CD4-positive, CD25-positive, alpha-beta regulatory T cell (primary cell): ENCODE data around the gene PCSK6. TPM values are rescaled to one million over a fixed set of nuclear protein-coding genes. Genes with fewer than 3 reads are reported as not detected.
A peak's percentile ranks its signal among the peaks of the same experiment; 100 is the strongest.
"Not testable (repeated sequence)": the region's sequence is repeated elsewhere in the genome, so short reads cannot be mapped to it uniquely, and the experiment has no call there.

Experiments
- ATAC-seq, 2 donors: fragments of 150-1000 bp; cut with Tn5 transposase; one replicate each; pipeline ENCODE4 v1.10.0; 2021; ENCODE audit warnings: low read depth in 2 of 2, moderate number of reproducible peaks in 2 of 2, moderate library complexity in 1 of 2
- DNase-seq, 3 donors: peaks; one replicate each; pipeline versions ENCODE4 v3.0.0 to v3.0.0-alpha.2; 2012 to 2022; ENCODE audit warnings: mixed read lengths in 1 of 3
- H3K27ac ChIP-seq: one replicate; pipeline ENCODE4 v1.7.0; 2013; ENCODE audit warnings: mild to moderate bottlenecking, low read length; ENCODE audit not compliant: insufficient read depth, poor library complexity, severe bottlenecking
- H3K27me3 ChIP-seq: one replicate; pipeline ENCODE4 v1.7.0; 2013; ENCODE audit warnings: low read length; ENCODE audit not compliant: control insufficient read depth, insufficient read depth
- H3K36me3 ChIP-seq: one replicate; pipeline ENCODE4 v1.7.0; 2013; ENCODE audit warnings: mild to moderate bottlenecking, low read length, moderate library complexity; ENCODE audit not compliant: control insufficient read depth, insufficient read depth
- H3K4me1 ChIP-seq: 2 replicates; pipeline ENCODE4 v1.7.0; 2013; ENCODE audit warnings: mild to moderate bottlenecking, low read length; ENCODE audit not compliant: insufficient read depth, control insufficient read depth, poor library complexity, severe bottlenecking
- H3K4me3 ChIP-seq: one replicate; pipeline ENCODE4 v1.7.0; 2013; ENCODE audit warnings: low read depth, mild to moderate bottlenecking, low read length, moderate library complexity
- H3K9me3 ChIP-seq, 2 experiments: 1 replicate in 1 of 2; 2 replicates in 1 of 2; pipeline ENCODE4 v1.7.0; 2013; ENCODE audit warnings: low read length in 2 of 2, mild to moderate bottlenecking in 1 of 2, moderate library complexity in 1 of 2; ENCODE audit not compliant: control insufficient read depth in 2 of 2
- H3K27ac Mint-ChIP-seq, 3 donors: one replicate each; pipeline ENCODE4 v1.8.0; 2020 to 2022; ENCODE audit warnings: mild to moderate bottlenecking in 3 of 3, mixed read lengths in 3 of 3, moderate library complexity in 2 of 3
- H3K27me3 Mint-ChIP-seq: one replicate; pipeline ENCODE4 v1.8.0; 2022; ENCODE audit warnings: mild to moderate bottlenecking, mixed read lengths
- H3K36me3 Mint-ChIP-seq: one replicate; pipeline ENCODE4 v1.8.0; 2020; ENCODE audit warnings: mixed read lengths
- H3K4me1 Mint-ChIP-seq, 4 donors: one replicate each; pipeline ENCODE4 v1.8.0; 2020 to 2022; ENCODE audit warnings: mixed read lengths in 4 of 4, mild to moderate bottlenecking in 1 of 4
- H3K4me3 Mint-ChIP-seq, 4 donors: one replicate each; pipeline ENCODE4 v1.8.0; 2020 to 2022; ENCODE audit warnings: mild to moderate bottlenecking in 4 of 4, mixed read lengths in 4 of 4, moderate library complexity in 3 of 4
- H3K9me3 Mint-ChIP-seq, 7 donors: one replicate each; pipeline ENCODE4 v1.8.0; 2020 to 2022; ENCODE audit warnings: mixed read lengths in 7 of 7, mild to moderate bottlenecking in 3 of 7, moderate library complexity in 2 of 7
- polyA plus RNA-seq, 4 donors: library from polyadenylated mRNA; unstranded; fragments of 300-500 nt; fragmentation: Illumina TruSeq; gene quantifications; one replicate each; pipeline ENCODE4 v1.2.3, GENCODE V29; 2021
- total RNA-seq: library from RNA; stranded (reverse); gene quantifications from one replicate; pipeline ENCODE4 v1.2.3, GENCODE V29; 2022

Gene PCSK6
- total and polyA plus RNA-seq, 5 donors from 2014 or later = 0.07 to 1.1 (median 0.22) TPM; not detected in 1

DNA sequence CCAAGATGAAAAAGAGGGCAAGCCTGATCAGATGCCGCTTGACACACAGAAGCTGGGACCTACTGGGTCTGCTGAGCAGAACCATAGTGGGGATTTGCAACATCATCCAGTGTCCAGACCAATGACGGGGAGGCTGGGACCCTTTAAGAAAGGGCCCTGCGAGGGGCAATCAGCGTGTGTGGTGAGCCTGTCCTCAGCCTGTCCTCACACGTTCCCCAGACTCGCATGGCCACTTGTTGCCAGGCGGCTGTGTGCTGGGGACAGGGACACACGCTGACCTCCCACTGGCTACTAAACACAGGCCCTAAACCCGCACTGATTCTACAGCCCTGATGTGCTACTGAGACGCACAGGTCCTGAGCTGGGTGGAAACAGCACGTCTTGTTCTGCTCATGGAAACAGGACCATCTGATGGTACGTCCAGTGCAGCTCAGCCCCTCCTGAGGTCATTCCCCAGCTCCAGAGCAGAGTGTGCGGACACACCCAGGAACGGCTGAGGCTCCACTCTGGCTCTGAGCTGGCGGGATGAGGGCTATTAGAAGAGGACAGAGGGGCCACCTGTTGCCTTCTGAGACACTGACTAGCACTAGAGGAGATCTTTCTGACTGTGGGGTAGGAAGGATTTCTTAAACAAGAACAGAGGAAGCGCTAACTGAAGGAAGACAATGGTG lies 24.4 kb downstream of the PCSK6 start:
- Mint-ChIP-seq H3K27me3 (peaks cover 10% of the 10 kb centered on the region), H3K4me1 (no peaks in the 10 kb centered on the region), H3K27ac (no peak overlapping the region), H3K9me3 (peaks cover 0 to 1% (median 0%) of the 10 kb centered on the region in 7 donors), H3K4me3 (no peak overlapping the region), H3K36me3 (no peaks in the 10 kb centered on the region)
- Histone ChIP-seq H3K4me1 (no peaks in the 10 kb centered on the region), H3K9me3 (no peaks in the 10 kb centered on the region), H3K27ac (no peak overlapping the region), H3K36me3 (no peaks in the 10 kb centered on the region), H3K27me3 (no peaks in the 10 kb centered on the region), H3K4me3 (no peak overlapping the region)
- ATAC-seq = no peak
- DNase-seq = no peak

DNA sequence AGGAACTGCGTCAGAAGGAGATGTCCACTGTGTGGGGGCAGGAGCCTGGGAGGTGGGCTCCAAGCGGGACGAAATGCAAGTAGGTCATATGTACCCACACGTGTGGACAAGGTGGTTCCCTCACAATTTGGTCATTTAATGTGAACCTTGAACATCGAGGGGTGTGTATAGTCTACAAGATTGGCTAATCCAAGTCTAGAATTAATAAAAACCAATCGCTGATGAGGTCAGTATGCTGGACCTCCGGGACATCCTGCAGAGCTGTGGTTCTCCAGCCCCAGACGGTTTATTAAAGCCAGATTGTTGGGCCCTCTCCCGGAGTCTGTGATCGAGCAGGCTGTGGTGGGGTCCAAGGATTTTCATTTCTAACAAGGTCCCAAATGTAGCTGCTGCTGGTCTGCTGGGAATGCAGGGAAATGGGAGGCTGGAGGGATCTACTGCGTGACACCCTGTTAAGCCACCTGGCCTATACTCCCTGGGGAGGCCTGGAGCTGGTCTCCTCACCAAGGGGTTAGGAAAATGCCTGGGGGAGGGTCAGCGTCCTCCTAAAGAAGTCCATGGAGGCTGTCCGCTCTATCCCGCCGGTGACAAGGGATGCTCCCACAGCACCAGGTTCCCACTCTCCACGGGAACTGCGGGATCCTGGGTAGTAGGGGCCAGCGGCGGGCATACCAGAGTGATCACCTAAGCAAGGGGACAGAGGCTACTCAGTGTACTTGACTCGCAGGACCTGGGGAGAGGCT lies 25.1 kb downstream of the PCSK6 start:
- no peaks in the 10 kb centered on the region for H3K9me3 ChIP-seq
- DNase-seq (no peak), ATAC-seq (no peak)
- no peaks in the 10 kb centered on the region for H3K36me3 ChIP-seq
- Mint-ChIP-seq H3K36me3 (no peaks in the 10 kb centered on the region), H3K27me3 (peaks cover 10% of the 10 kb centered on the region), H3K9me3 (peaks cover 0 to 1% (median 0%) of the 10 kb centered on the region in 7 donors), H3K4me3 (no peak overlapping the region), H3K4me1 (no peaks in the 10 kb centered on the region), H3K27ac (no peak overlapping the region)
- H3K27ac ChIP-seq = no peak overlapping the region
- no peak overlapping the region for H3K4me3 ChIP-seq
- no peaks in the 10 kb centered on the region for H3K27me3 ChIP-seq
- no peaks in the 10 kb centered on the region for H3K4me1 ChIP-seq

DNA sequence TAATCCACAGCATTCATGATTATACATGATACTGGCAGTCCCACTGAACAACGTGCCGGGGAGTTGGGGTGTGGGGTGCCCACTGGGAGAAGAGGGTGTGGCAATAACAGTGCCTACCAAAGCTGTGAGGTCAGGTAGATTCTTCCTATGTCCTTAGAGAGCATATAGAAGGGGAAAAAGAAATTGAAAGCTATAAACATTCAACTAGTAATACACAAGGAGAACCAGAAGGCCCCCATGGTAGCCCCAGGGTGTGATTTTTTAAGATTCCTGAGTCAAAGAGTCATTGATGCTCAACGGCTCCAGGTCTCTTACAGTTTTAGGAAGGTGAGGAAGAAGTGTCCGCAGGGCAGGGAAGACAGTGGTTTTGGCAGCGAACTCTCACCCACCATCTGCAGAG lies 25.8 kb downstream of the PCSK6 start:
- H3K4me3 ChIP-seq, DNase-seq, H3K27me3 Mint-ChIP-seq, H3K4me3 Mint-ChIP-seq, ATAC-seq, H3K27ac Mint-ChIP-seq, H3K27me3 ChIP-seq, H3K9me3 Mint-ChIP-seq, H3K4me1 Mint-ChIP-seq, H3K4me1 ChIP-seq, H3K9me3 ChIP-seq, H3K36me3 Mint-ChIP-seq, H3K27ac ChIP-seq, H3K36me3 ChIP-seq: not testable (repeated sequence)

DNA sequence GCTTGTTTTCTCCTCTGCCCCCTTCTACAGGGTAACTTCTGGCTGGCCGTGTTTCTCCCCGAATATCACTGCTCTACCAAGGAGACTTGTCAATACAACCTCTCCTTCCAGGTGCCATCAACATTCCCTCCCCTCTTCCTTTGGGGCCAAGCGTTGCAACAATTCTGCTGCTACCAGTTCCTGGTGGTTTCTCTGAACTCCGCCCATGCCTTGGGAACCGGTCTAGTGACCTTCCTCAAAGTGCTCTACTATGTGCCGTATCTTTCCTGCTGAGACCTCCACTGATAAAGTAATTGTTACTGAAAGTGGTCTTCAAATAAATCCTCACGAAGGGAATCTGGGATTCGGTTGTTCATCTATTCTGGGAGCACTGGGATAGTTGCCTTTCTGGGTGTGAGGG lies 26.2 kb downstream of the PCSK6 start:
- ATAC-seq (no peak), DNase-seq (no peak)
- H3K9me3 ChIP-seq = no peaks in the 10 kb centered on the region
- Mint-ChIP-seq H3K4me1 (no peaks in the 10 kb centered on the region), H3K4me3 (no peak overlapping the region), H3K27me3 (peaks cover 10% of the 10 kb centered on the region), H3K27ac (no peak overlapping the region), H3K9me3 (peaks cover 0 to 1% (median 0%) of the 10 kb centered on the region in 7 donors), H3K36me3 (no peaks in the 10 kb centered on the region)
- no peaks in the 10 kb centered on the region for H3K36me3 ChIP-seq
- H3K27me3 ChIP-seq = no peaks in the 10 kb centered on the region
- no peak overlapping the region for H3K4me3 ChIP-seq
- H3K27ac ChIP-seq = no peak overlapping the region
- H3K4me1 ChIP-seq = no peaks in the 10 kb centered on the region

DNA sequence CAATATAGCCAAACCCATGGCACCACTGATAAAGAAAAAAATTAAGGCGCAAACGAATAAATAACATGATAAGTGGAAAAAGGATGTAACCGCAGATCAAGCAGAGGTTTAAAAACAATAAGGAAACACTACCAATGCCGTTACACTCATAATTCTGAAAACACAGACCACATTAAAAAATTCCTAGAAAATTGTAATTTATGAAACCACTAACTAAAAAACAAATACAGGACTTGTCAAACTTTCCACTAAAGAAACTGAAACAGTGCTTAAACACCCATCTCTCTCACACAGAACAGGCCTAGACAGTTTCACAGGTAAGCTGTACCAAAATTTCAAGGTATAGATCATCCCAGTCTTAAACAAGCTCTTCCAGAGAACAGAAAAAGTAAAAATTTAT lies 28.4 kb downstream of the PCSK6 start:
- H3K9me3 Mint-ChIP-seq = peaks cover 0 to 1% (median 0%) of the 10 kb centered on the region in 7 donors
- H3K4me3 ChIP-seq = no peak overlapping the region
- H3K4me1 Mint-ChIP-seq = no peaks in the 10 kb centered on the region
- no peaks in the 10 kb centered on the region for H3K27me3 ChIP-seq
- peaks cover 10% of the 10 kb centered on the region for H3K27me3 Mint-ChIP-seq
- DNase-seq (peak in 1 of 3 donors; percentile 64), ATAC-seq (no peak)
- H3K4me1 ChIP-seq = no peaks in the 10 kb centered on the region
- H3K36me3 ChIP-seq = no peaks in the 10 kb centered on the region
- H3K9me3 ChIP-seq = no peaks in the 10 kb centered on the region
- H3K27ac ChIP-seq = no peak overlapping the region
- no peak overlapping the region for H3K4me3 Mint-ChIP-seq
- no peaks in the 10 kb centered on the region for H3K36me3 Mint-ChIP-seq
- H3K27ac Mint-ChIP-seq = no peak overlapping the region

DNA sequence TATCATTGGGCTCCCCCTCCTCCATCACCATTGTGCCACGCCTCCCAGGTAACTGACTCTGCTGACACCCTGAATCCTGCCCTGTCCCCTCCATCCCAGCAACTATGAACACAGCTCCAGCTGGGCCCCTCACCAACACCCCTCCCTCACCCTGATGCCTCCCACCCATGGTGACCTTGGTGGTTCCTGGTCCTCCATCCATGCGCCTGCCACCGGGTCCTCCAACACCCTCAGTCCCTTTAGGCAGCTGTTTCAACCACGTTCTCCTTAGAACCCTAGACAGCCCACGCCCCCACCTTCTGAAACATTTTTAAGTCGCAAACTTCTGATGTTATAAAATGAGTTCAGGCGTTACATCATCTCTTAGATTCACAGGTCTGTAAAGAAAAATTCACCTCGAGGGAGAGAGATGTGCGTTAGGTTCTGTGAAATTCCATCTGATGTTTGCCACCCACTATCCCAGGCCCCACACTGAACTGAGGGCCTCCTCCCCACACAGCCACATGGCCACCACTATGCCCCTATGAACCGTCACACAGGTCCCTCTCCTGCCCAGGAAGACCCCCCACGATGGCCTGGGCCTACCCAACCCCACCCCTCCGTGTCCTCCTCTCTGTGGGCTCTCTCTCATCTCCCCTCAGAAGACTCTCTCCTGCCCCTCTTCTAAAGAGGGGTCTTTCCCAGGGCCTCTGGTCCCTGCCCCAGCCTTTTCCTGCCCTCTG lies 29.8 kb downstream of the PCSK6 start:
- Histone ChIP-seq H3K27ac (no peak overlapping the region), H3K9me3 (no peaks in the 10 kb centered on the region), H3K4me3 (no peak overlapping the region), H3K36me3 (no peaks in the 10 kb centered on the region), H3K27me3 (no peaks in the 10 kb centered on the region), H3K4me1 (no peaks in the 10 kb centered on the region)
- ATAC-seq = no peak
- H3K4me1 Mint-ChIP-seq = no peaks in the 10 kb centered on the region
- H3K4me3 Mint-ChIP-seq = no peak overlapping the region
- no peak for DNase-seq
- H3K9me3 Mint-ChIP-seq = no peaks in the 10 kb centered on the region
- no peaks in the 10 kb centered on the region for H3K36me3 Mint-ChIP-seq
- peaks cover 4% of the 10 kb centered on the region for H3K27me3 Mint-ChIP-seq
- H3K27ac Mint-ChIP-seq = no peak overlapping the region

DNA sequence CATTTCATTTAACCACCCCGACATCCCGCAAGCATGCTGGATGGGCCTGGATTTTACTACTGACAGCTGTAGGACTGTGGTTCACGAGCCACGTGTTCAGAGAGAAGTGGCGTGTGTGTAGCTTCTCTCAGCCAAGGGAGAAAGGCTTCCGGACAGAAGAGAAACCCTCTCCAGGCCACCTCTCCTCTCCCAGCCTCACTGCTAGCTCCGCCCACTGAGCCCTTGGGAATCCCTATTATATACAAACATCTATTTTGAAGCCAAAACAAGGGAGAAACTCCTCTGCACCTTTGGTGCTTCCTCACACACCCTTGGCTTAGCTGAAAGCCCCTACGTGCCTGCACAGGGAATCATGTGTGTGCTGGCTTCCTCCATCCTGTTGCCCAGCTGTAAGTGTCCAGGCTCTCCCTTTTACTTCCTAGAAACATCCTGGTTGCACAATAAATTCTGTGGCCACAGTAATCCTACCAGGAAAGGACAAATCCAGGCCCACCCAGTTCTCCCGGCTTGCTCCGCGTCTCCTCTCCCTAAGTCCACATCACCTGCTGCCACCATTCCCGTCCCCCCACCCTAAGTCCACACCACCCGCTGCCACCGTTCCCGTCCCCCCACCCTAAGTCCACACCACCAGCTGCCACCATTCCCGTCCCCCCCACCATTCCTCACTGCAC lies 30.5 kb downstream of the PCSK6 start:
- no peak overlapping the region for H3K4me3 Mint-ChIP-seq

More for the DNA sequence above, 30.5 kb downstream of the PCSK6 start:
- H3K4me3 ChIP-seq = no peak overlapping the region
- H3K27ac ChIP-seq = no peak overlapping the region
- H3K27me3 ChIP-seq = no peaks in the 10 kb centered on the region
- Mint-ChIP-seq H3K9me3 (no peaks in the 10 kb centered on the region), H3K36me3 (no peaks in the 10 kb centered on the region), H3K4me1 (no peaks in the 10 kb centered on the region), H3K27me3 (peaks cover 4% of the 10 kb centered on the region), H3K27ac (no peak overlapping the region)
- no peaks in the 10 kb centered on the region for H3K9me3 ChIP-seq
- ATAC-seq (no peak), DNase-seq (no peak)
- H3K36me3 ChIP-seq = no peaks in the 10 kb centered on the region
- no peaks in the 10 kb centered on the region for H3K4me1 ChIP-seq
